RPMI8226 (cell line): ENCODE data around the gene WTIP.
A peak's percentile ranks its signal among the peaks of the same experiment; 100 is the strongest.

Experiments used
- DNase-seq: peaks from one replicate; pipeline ENCODE4 v3.0.0-alpha.2; 2015

The WTIP gene

GRCh38 chr19:34479396-34479795, 2.2 kb upstream of the WTIP start:
- DNase-seq, result no peak

DNA sequence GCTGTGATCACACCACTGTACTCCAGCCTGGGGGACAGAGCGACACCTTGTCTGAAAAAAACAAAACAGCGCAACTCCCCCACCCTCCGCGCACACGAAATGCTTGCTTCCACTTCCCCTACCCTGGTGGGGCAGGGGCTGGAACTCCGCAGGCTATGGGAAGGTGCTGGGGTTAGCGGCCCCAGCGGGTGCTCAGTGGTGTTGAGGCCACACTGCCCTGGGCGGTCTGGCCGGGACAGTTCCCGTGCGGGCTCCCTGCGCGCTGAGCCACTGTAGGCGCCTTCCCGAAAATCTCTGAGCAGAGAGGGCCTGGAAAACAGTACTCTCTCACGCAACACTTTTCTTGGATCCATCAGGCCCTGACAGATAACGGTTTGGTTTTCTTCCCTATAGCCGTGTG, 1.1 kb upstream of the WTIP start:
- DNase-seq, result no peak

DNA sequence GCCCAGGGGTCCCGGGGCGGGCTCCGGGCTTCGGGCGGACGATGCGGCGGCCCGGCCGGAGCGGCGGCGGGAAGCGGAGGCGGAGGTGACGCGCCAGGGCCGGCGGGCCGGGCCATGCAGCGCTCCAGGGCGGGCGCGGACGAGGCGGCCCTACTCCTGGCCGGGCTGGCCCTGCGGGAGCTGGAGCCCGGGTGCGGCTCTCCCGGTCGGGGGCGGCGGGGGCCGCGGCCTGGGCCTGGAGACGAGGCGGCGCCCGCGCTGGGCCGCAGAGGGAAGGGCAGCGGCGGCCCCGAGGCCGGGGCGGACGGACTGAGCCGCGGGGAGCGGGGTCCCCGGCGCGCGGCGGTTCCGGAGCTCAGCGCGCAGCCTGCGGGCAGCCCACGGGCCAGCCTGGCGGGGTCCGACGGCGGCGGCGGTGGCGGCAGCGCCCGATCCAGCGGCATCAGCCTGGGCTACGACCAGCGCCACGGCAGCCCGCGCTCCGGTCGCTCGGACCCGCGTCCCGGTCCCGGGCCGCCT, 362 bp downstream of the WTIP start:
- DNase-seq, result no peak

- DNase-seq, result no peak
Measured at GRCh38 chr19:34482380-34483250, 1.1 kb downstream of the WTIP start.

GRCh38 chr19:34484328-34484727, 2.8 kb downstream of the WTIP start:
- DNase-seq, result no peak

GRCh38 chr19:34485831-34486230, 4.3 kb downstream of the WTIP start:
- DNase-seq, result no peak

DNA sequence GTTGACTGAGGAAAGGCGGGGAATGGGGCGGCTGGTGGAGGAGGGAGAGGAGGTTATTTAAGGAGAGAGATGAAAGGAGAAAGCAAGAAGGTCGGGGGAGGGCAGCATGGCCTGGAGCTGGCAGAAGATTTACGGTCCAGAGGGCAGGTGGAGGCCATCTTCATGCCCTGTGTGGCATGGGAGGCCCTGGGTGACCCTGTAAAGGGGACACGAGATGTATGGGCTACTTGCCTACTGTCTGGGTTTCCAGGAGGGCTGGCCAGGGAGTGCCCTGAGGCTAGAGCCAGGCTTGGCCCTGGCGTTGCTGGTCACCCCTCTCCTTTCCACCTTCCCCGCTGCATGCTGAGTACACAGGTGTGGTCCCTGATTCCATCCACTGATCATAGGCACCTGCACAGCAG, 6.1 kb downstream of the WTIP start:
- no peak for DNase-seq

GRCh38 chr19:34489175-34489574, 7.6 kb downstream of the WTIP start:
- DNase-seq, result no peak

DNA sequence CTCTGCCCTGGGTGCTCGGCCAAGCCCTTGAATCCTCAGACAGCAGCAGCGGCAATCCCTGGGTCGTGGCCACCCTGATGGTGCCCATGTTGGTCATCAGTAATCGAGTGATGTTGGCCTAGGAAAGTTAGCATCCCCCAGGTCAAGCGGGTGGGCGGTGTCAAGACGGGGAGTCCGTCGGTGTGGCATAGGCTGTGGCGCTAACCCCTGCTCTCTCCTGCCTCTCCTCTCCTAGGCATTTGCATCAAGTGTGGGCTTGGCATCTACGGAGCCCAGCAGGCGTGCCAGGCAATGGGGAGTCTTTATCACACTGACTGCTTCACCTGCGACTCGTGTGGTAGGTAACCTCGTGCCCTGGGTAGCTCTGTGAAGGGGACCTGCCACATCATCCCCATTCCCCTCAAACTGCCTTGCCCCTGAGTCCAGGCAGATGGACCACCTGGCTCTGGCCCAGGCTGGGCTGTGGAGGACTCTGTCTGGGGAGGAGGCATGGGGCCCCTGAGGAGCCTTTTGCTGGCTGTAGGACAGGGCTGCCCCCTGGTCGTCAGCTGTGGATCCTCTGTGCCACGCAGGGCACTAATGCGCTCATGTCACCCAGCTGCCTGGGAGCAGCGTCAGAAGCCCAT, 8.7 kb downstream of the WTIP start:
- no peak for DNase-seq

DNA sequence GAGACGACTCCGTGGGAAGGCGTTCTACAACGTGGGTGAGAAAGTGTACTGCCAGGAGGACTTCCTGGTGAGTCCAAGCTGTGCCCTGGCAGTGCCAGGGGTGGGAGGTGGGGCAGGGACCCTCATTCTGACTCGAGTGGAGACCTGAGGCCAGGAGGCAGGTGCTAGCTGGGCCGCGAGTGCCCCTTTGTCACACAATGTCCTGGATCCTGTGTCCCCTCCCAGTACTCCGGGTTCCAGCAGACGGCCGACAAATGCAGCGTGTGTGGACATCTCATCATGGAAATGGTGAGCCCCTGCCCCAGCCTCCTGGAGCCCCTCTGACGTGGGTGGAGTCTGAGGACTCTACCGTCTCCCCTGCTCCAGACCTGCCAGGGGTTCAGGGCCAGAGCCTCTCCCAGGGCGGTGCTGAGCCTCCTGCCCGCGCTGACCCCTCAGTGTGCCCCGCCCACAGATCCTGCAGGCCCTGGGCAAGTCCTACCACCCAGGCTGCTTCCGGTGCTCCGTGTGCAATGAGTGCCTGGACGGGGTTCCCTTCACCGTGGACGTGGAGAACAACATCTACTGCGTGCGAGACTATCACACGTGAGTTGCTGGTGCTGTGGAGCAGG, 11.6 kb downstream of the WTIP start:
- DNase-seq, result no peak

DNA sequence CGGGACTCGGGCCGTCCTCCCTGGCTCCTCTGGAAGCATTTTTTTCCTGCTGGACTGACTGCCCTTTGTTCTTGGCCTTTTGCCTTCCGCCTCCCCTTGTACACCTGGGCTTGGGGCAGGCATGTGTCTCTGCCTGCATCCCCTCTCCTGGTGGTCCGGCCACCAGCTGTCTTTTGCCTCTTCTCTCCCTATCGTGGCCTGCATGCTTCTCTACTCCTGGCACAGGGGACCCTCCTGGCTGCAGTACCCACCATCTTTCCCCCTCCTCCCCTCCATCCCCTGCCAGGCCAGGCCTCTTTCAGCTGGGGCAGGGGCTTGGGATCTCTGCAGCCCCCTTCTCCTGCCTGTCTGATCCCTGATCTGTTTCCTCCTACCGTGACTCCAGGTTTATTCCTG, 12.1 kb downstream of the WTIP start:
- no peak for DNase-seq

DNA sequence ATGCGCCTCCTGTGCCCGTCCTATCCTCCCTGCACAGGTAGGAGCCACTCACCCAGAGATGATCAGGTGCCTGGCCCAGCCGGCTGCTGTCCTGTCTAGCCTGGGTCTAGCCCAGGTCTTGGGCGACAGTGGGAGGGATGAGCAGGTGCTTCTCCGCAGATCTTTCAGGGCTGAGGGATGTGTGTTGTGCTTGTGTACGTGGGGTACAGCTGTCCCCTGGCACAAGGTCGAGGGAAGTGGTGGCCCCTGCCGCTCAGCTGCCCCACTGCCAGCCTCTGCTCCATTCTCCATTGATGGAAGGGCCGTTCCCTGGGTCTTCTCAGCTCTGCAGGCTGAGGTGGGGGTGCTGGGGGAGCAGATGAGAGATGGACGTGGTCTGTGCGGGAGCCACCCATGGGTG, 13.0 kb downstream of the WTIP start:
- DNase-seq, result no peak

DNA sequence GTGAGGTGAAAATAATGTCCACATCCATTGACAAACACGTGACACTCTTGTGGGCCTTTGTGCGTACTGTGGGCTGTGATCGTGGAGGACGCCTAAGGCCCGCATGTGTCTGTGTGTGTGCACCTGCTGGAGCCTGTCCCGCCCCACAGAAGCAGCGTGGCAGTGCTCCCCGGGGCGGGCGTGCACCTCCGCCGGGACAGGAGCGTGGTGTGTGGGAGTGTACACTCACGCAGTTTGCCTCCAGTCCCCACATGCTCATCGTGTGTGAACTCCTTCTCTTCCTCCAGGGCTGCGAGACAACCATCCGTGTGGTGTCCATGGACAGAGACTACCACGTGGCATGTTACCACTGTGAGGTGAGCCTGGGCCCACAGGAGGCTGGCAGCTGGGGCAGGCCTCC, 13.9 kb downstream of the WTIP start:
- no peak for DNase-seq

GRCh38 chr19:34497112-34497805, 15.7 kb downstream of the WTIP start:
- DNase-seq, result no peak

- no peak for DNase-seq
Measured at GRCh38 chr19:34499155-34499834, 17.7 kb downstream of the WTIP start.

DNA sequence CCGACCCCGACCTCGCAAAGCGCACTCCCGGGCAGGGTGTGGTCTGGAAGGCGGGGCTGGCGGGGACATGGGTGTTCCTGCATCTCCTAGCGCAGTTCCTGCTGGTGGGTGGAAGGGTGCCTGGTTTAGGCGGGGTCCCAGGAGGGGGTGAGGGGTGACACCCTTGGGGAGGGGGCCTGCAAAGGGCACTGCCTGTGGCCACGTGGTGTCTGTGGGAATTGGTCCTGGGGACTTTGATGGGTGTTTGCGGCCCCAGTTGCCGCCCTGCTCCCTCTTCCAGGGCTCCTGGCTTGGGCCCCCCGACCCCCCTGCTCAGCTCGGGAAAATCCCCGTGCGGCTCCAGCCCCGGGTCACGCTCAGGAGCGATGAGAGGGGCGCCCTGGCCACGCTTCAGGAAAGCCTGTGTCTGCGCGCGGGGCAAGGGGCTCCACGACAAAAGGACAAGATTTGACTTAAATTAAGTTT, 19.1 kb downstream of the WTIP start:
- DNase-seq, result no peak

DNA sequence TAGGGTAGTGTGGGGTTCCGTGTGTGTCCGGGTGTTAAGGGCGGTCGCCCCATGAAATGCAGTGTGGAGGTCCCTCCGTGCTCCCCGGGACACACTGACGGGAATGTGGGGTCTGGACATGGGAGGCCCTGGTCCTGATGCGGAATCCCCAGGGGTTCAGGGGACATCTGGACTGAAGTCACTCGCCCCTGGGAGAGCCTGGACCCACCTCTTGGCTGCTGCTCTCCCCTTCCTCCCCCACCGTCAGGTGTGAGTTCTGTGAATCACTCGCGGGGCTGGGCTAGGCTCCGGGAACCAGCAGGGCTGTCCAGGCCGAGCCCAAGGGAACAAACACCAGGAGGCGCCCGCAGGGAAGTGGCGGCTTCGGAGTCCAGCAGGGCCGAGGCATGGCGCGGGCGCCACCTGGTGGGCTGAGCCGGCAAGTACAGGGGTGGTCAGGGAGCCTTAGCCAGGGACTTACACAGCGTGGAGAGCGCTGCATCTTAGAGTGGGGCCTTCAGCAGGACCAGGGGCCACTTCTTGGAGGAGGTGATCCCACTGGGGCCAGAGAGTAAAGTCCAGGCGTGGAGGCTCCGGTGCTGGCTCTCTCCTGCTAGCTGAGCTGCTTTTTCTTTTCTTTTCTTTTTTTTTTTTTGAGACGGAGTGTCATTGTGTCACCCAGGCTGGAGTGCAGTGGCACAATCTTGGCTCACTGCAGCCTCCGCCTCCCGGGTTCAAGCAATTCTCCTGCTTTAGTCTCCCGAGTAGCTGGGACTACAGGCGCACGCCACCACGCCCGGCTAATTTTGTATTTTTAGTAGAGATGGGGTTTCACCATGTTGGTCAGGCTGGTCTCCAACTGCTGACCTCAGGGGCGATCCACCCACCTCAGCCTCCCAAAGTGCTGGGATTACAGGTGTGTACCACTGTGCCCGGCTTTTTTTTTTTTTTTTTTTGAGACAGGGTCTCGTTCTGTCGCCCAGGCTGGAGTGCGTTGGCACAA, 20.1 kb downstream of the WTIP start:
- DNase-seq, result peak; percentile 79

DNA sequence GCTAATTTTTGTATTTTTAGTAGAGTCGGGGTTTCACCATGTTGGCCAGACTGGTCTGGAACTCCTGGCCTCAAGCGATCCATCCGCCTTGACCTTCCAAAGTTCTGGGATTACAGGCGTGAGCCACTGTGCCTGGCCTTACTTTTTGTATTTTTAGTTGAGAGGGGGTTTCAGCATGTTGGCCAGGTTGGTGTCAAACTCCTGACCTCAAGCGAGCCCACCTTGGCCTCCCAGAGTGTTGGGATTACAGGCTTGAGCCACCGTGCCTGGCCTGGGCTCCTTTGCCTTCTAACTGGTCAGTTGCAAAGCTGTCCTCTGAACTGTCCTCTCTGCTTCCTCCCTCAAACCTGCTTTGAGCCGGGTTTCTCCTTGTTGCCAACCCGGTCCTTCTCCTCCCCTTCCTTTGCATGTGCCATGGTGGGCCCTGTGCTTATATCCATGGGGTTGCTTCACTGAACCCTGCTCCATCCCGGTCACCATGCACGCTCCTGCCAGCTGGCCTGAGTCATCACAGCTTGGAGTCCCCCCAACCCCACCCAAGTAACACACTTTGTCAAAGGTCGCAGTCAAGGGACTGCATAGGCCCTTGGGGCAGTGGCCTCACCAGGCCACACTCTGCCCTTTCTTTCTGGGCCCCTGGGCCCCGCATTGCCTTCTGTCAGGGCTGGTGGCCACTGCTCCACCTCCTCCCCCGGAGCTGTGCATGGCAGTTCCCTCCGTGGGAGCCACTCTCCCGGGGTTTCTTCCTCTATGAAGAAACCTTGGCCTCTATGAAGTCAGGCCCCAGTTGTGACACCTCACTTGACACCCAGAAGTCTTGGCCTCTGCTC, 21.2 kb downstream of the WTIP start:
- no peak for DNase-seq

DNA sequence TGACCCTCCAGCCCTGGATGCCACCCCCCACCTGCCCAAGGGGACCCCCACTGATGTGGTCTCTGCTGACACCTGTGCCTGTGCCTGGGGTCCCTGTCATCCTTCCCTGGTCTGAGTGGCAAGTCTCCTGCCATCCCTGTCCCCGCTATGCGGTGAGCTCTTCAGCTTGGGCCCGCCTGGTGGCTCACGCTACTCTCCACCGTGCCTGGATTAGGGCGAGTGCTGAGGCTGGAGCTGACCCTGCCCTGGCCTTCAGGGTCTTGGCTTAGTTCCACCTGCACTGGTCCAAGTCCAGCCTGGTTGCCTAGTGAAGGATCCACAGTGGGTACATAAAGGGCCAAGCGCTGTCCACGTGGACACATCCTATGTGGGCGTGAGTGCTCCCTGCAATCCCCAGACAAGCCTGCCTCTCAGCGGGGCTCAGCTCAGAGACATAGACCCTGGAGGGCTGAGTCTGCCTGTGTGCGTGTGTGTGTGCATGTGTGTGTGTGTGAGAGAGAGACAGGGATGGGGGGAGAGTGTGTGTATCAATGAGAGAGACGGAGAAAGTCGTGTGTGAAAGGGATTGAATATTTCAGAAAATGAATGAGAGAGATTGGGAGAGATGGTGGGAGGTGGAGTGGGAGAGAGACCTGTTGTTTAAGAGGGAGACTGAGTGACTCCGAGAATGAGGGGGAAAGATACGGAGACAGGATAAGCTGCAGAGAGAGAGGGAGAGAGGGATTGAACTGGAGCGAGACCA, 22.1 kb downstream of the WTIP start:
- DNase-seq, result no peak
